Omental fat pad (tissue), 4 donors: ENCODE data around the gene LZTR1. TPM values are rescaled to one million over a fixed set of nuclear protein-coding genes. Genes with fewer than 3 reads are reported as not detected.

Source experiments
- ATAC-seq: fragments of 150-250 bp; one replicate; pipeline ENCODE4 v1.9.1; 2016; ENCODE audit warnings: mild to moderate bottlenecking, moderate library complexity; ENCODE audit not compliant: low FRiP score
- DNase-seq: peaks from one replicate; pipeline ENCODE4 v3.0.0-alpha.2; 2019; ENCODE audit warnings: low spot score
- total RNA-seq, 4 donors: library from RNA; depleted of rRNA; stranded (reverse); fragments of >200 nt; gene quantifications; one replicate each; pipeline ENCODE4 v1.1.0, GENCODE V29; 2016
- TF ChIP-seq, protein P1 (sequence below), 3 donors: fragments of 450-650 bp; IDR thresholded peaks; one replicate each; pipeline ENCODE4 v1.5.1; 2016 to 2017; ENCODE audit warnings: antibody characterized with exemption in 3 of 3, mild to moderate bottlenecking in 3 of 3, moderate library complexity in 2 of 3

LZTR1 gene
- total RNA-seq, 4 donors from 2014 or later: 45.8 to 66.5 (median 56.9) TPM

DNA sequence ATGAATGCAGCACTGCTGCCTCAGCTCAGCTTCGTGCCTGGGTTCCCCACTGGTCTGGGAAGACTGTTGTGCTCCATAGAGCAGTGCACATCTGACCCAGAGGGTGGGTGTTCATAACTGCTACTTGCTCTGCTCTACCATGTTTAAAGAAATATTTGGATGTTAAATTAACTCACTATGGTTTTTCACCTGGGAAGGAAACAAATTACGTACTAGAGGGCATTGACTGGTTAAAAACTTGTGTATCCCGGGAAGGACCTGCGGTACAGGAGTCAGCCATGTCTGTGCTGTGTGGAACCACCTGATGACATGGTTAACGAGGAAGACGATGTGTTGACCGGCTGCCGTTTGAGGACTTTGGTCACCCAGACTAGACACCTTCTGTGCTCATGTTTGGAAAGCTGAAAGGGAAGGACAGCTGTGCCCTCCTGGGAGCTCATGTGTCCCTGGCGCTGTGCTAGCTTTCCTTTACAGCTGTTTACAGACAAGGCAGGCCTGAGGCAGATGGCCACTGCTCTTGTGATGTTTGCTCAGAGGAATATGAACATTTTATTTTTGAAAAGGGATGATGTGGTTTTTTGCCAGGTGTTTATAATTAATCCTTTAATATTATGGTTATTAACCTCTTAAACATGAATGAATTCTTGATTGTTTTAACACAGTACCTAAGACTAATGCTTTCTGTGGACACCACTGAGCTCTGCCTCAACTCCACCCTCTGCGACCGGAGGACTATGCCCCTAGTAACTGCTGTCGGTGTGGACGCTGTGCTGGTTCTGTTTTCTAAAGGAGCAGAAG lies 29.4 kb upstream of the LZTR1 start:
- ATAC-seq (no peak), DNase-seq (no peak)
- TF ChIP-seq, protein P1, sequence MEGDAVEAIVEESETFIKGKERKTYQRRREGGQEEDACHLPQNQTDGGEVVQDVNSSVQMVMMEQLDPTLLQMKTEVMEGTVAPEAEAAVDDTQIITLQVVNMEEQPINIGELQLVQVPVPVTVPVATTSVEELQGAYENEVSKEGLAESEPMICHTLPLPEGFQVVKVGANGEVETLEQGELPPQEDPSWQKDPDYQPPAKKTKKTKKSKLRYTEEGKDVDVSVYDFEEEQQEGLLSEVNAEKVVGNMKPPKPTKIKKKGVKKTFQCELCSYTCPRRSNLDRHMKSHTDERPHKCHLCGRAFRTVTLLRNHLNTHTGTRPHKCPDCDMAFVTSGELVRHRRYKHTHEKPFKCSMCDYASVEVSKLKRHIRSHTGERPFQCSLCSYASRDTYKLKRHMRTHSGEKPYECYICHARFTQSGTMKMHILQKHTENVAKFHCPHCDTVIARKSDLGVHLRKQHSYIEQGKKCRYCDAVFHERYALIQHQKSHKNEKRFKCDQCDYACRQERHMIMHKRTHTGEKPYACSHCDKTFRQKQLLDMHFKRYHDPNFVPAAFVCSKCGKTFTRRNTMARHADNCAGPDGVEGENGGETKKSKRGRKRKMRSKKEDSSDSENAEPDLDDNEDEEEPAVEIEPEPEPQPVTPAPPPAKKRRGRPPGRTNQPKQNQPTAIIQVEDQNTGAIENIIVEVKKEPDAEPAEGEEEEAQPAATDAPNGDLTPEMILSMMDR (IDR thresholded peaks at IDR 0.05): no peak

DNA sequence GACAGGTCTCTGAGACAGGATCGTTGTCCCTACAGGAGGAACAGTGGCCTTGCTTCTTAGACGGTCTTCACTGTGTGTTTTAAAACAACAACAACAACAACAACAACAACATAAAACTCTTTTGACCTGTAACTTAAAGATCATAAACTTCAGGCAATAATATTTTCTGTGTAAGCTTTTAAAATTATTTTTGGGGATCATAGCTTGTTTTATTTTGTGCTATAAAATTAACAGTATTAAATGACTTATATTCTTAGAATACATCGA lies 28.8 kb upstream of the LZTR1 start:
- TF ChIP-seq, protein P1 (IDR thresholded peaks at IDR 0.05): no peak
- DNase-seq: no peak

DNA sequence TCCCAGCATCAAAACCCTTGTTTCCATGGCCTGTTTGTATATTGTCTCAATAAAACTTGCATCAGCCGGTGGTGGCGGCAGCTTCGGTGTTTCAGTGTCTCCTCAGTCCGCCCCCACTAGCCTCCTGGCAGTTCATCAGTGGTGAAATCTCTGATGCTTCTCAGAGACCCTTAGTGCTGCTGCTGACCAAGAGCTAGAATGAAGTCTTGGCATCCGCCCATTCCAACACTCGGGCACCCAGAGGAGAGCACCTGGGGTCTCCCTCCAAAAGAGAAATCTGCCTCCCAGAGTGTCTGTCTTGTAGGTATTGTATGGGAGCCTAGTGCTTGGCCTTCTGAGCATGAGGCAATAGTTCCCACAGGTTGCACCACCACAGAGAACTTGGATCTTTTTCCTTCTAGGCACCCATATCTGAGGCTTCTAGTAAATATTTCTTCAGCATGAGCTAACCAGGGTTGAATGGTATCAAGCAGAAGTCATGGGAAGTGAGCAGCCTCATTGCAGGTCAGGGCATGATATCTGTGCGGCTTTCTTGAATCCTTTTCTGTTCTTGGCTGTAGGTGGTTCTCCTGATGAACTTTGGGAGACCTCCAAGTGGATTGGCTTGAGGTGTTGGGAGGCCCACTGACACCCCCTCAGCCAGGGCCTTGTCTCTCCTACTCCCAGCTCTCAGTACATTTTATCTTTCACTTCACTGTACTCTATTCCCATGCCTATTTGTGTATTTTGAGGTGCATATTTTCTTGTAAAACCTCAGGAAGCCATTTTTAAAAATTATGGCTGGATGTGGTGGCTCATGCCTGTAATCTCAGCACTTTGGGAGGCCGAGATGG lies 28.2 kb upstream of the LZTR1 start:
- DNase-seq: no peak
- TF ChIP-seq, protein P1 (IDR thresholded peaks at IDR 0.05): no peak
- peak; percentile 47 for ATAC-seq

More for the DNA sequence above, 28.8 kb upstream of the LZTR1 start:
- ATAC-seq: no peak

GRCh38 chr22:20955548-20955947 lies 26.5 kb upstream of the LZTR1 start:
- TF ChIP-seq, protein P1 (IDR thresholded peaks at IDR 0.05): no peak
- ATAC-seq: no peak
- DNase-seq: no peak

- TF ChIP-seq, protein P1 (IDR thresholded peaks at IDR 0.05): no peak
- no peak for ATAC-seq
- DNase-seq: no peak
Measured at GRCh38 chr22:20956258-20957101, 25.6 kb upstream of the LZTR1 start.

- ATAC-seq: peak; percentile 22
- DNase-seq: no peak
- TF ChIP-seq, protein P1 (IDR thresholded peaks at IDR 0.05): no peak
Measured at GRCh38 chr22:20957102-20957682, 24.9 kb upstream of the LZTR1 start.
